22Rv1 (cell line): ENCODE results near the gene CYLD.

Experiments
- CTCF ChIP-seq: fragments of 450-650 bp; IDR thresholded peaks from 2 replicates; pipeline ENCODE4 v1.5.1; 2017; ENCODE audit warnings: mild to moderate bottlenecking
- ZFX ChIP-seq: fragments of 450-650 bp; IDR thresholded peaks from 2 replicates; pipeline ENCODE4 v1.6.1; 2017; ENCODE audit warnings: antibody characterized with exemption, borderline replicate concordance

- TF ChIP-seq CTCF (no peak), ZFX (no peak)
Observed at GRCh38 chr16:50836121-50836621, 94.3 kb downstream of the CYLD start.
